22Rv1 (cell line): ENCODE measurements around the gene CFAP46.
"Not testable (repeated sequence)": the region's sequence is repeated elsewhere in the genome, so short reads cannot be mapped to it uniquely, and the experiment has no call there.

Source experiments
- H3K27ac ChIP-seq: fragments of 450-650 bp; 2 replicates; pipeline ENCODE4 v1.5.1; 2017
- CTCF ChIP-seq: fragments of 450-650 bp; IDR thresholded peaks from 2 replicates; pipeline ENCODE4 v1.5.1; 2017; ENCODE audit warnings: mild to moderate bottlenecking
- ZFX ChIP-seq: fragments of 450-650 bp; IDR thresholded peaks from 2 replicates; pipeline ENCODE4 v1.6.1; 2017; ENCODE audit warnings: antibody characterized with exemption, borderline replicate concordance

CFAP46 gene

GRCh38 chr10:132891368-132891767, 51.0 kb downstream of the CFAP46 start:
- TF ChIP-seq ZFX (no peak), CTCF (no peak)
- H3K27ac ChIP-seq: no peak overlapping the region

- no peak overlapping the region for H3K27ac ChIP-seq
- TF ChIP-seq CTCF: no peak
- no peak for TF ChIP-seq ZFX
Measured at GRCh38 chr10:132890301-132890700, 52.1 kb downstream of the CFAP46 start.

- TF ChIP-seq CTCF: no peak
- no peak for TF ChIP-seq ZFX
- H3K27ac ChIP-seq: no peak overlapping the region
Measured at GRCh38 chr10:132889556-132889955, 52.8 kb downstream of the CFAP46 start.

GRCh38 chr10:132888898-132889490, 53.4 kb downstream of the CFAP46 start:
- no peak for TF ChIP-seq ZFX
- no peak for TF ChIP-seq CTCF
- no peak overlapping the region for H3K27ac ChIP-seq

GRCh38 chr10:132888446-132888845, 53.9 kb downstream of the CFAP46 start:
- not testable (repeated sequence) for H3K27ac ChIP-seq

GRCh38 chr10:132886211-132887099, 55.9 kb downstream of the CFAP46 start:
- TF ChIP-seq ZFX: no peak
- peak; percentile 25; the same call in 1 of the 2 replicates for TF ChIP-seq CTCF
- no peak overlapping the region for H3K27ac ChIP-seq

GRCh38 chr10:132885451-132886210, 56.7 kb downstream of the CFAP46 start:
- TF ChIP-seq CTCF (no peak), ZFX (no peak)
- H3K27ac ChIP-seq: no peak overlapping the region
